IMR-90 (cell line): Measurements from ENCODE around the gene TMEM86B. TPM values are rescaled to one million over a fixed set of nuclear protein-coding genes. Genes with fewer than 3 reads are reported as not detected.

Experiments used
- ATAC-seq: fragments of 200-7000 bp; cut with Tn5 transposase; 2 replicates; pipeline ENCODE4 v1.9.1; 2020; ENCODE audit warnings: low read depth, mild to moderate bottlenecking, moderate library complexity
- BruUV-seq: library from RNA; stranded (reverse); fragments of 400-500 nt; replicated peaks from 2 replicates; lab custom pipeline; 2021; lab: Mats Ljungman, UMichigan
- CTCF ChIA-PET: fragments of 300-600 bp; formaldehyde crosslinking; extraction: SDS; loops from one replicate; lab custom pipeline; 2021; ENCODE audit warnings: antibody characterized with exemption; lab: Yijun Ruan, JAX
- POLR2A ChIA-PET: fragments of 300-600 bp; sonication (Branson Sonifier 250); formaldehyde crosslinking; loops from one replicate; lab custom pipeline; 2022; ENCODE audit warnings: antibody characterized with exemption; ENCODE audit not compliant: unreplicated experiment; lab: Charles Lee
- DNase-seq: peaks from one replicate; pipeline ENCODE4 v3.0.0; 2013
- H2AFZ ChIP-seq: replicated peaks from 2 replicates; pipeline ENCODE3; 2013; ENCODE audit warnings: low read length, mild to moderate bottlenecking; ENCODE audit not compliant: poor library complexity
- H2AK5ac ChIP-seq: 2 replicates; pipeline ENCODE4 v1.6.1; 2013; ENCODE audit warnings: low read depth, low read length, inconsistent platforms
- H2AK9ac ChIP-seq: replicated peaks from 2 replicates; pipeline ENCODE3; 2013; ENCODE audit warnings: mild to moderate bottlenecking, low read depth, low read length, moderate library complexity; ENCODE audit not compliant: poor library complexity
- H2BK120ac ChIP-seq: 2 replicates; pipeline ENCODE4 v1.6.1; 2013; ENCODE audit warnings: low read depth, low read length, inconsistent platforms
- H2BK15ac ChIP-seq: 3 replicates; pipeline ENCODE4 v1.6.1; 2013; ENCODE audit warnings: low read depth, low read length, inconsistent platforms
- H2BK20ac ChIP-seq: 2 replicates; pipeline ENCODE4 v1.6.1; 2013; ENCODE audit warnings: low read depth, mild to moderate bottlenecking, inconsistent platforms, low read length, moderate library complexity
- H2BK5ac ChIP-seq: 2 replicates; pipeline ENCODE4 v1.6.1; 2013; ENCODE audit warnings: mild to moderate bottlenecking, low read depth, low read length, inconsistent platforms; ENCODE audit not compliant: poor library complexity, severe bottlenecking
- H3K14ac ChIP-seq: replicated peaks from 2 replicates; pipeline ENCODE4 v1.6.1; 2013; ENCODE audit warnings: low read depth, low read length, inconsistent platforms
- H3K18ac ChIP-seq: 2 replicates; pipeline ENCODE4 v1.6.1; 2013; ENCODE audit warnings: low read depth, low read length, control low read depth
- H3K23ac ChIP-seq: 2 replicates; pipeline ENCODE4 v1.6.1; 2013; ENCODE audit warnings: low read depth, low read length, inconsistent platforms
- H3K27ac ChIP-seq: 2 replicates; pipeline ENCODE4 v1.5.1; 2013; ENCODE audit warnings: mild to moderate bottlenecking, control low read depth, low read length; ENCODE audit not compliant: insufficient read depth
- H3K27me3 ChIP-seq: 2 replicates; pipeline ENCODE4 v1.6.1; 2013; ENCODE audit warnings: low read length; ENCODE audit not compliant: control insufficient read depth, insufficient read depth
- H3K36me3 ChIP-seq: 2 replicates; pipeline ENCODE4 v1.6.1; 2013; ENCODE audit warnings: low read length, mixed read lengths; ENCODE audit not compliant: control insufficient read depth, insufficient read depth
- H3K4ac ChIP-seq: 2 replicates; pipeline ENCODE4 v1.6.1; 2013; ENCODE audit warnings: low read depth, low read length, inconsistent platforms
- H3K4me1 ChIP-seq: 2 replicates; pipeline ENCODE4 v1.6.1; 2013; ENCODE audit warnings: low read length, mixed read lengths; ENCODE audit not compliant: control insufficient read depth, insufficient read depth
- H3K4me2 ChIP-seq: 2 replicates; pipeline ENCODE4 v1.6.1; 2013; ENCODE audit warnings: low read depth, mild to moderate bottlenecking, control low read depth, low read length, moderate library complexity
- H3K4me3 ChIP-seq: 2 replicates; pipeline ENCODE4 v1.5.1; 2013; ENCODE audit warnings: low read depth, mild to moderate bottlenecking, control low read depth, low read length, moderate library complexity; ENCODE audit not compliant: insufficient read depth
- H3K56ac ChIP-seq: 2 replicates; pipeline ENCODE4 v1.6.1; 2013; ENCODE audit warnings: low read length, inconsistent platforms; ENCODE audit not compliant: insufficient read depth; ENCODE audit errors: extremely low read depth
- H3K79me1 ChIP-seq, 2 experiments: 2 replicates each; pipeline ENCODE4 v1.6.1; 2013; ENCODE audit warnings: low read length in 2 of 2, inconsistent platforms in 1 of 2, low read depth in 1 of 2
- H3K9ac ChIP-seq: 2 replicates; pipeline ENCODE4 v1.6.1; 2013; ENCODE audit warnings: low read depth, low read length, control low read depth
- H3K9me1 ChIP-seq: 2 replicates; pipeline ENCODE4 v1.6.1; 2013; ENCODE audit warnings: low read length, inconsistent platforms; ENCODE audit not compliant: insufficient read depth
- H3K9me3 ChIP-seq: 2 replicates; pipeline ENCODE4 v1.6.1; 2013; ENCODE audit warnings: low read length; ENCODE audit not compliant: control insufficient read depth, insufficient read depth
- H4K20me1 ChIP-seq: 2 replicates; pipeline ENCODE4 v1.6.1; 2013; ENCODE audit warnings: low read length, inconsistent platforms; ENCODE audit not compliant: insufficient read depth
- H4K5ac ChIP-seq: 2 replicates; pipeline ENCODE4 v1.6.1; 2013; ENCODE audit warnings: mild to moderate bottlenecking, low read depth, low read length, control low read depth
- H4K8ac ChIP-seq, 2 experiments: 2 replicates each; pipeline ENCODE4 v1.6.1; 2013; ENCODE audit warnings: low read depth in 2 of 2, low read length in 2 of 2, control low read depth in 1 of 2, inconsistent platforms in 1 of 2
- H4K91ac ChIP-seq: 2 replicates; pipeline ENCODE4 v1.6.1; 2013; ENCODE audit warnings: low read depth, low read length, inconsistent platforms; ENCODE audit not compliant: insufficient read depth
- BHLHE40 ChIP-seq: fragments of 150-350 bp; IDR thresholded peaks from 2 replicates; pipeline ENCODE4 v1.6.1; 2016; ENCODE audit warnings: mild to moderate bottlenecking, low read depth, low read length
- CHD1 ChIP-seq: IDR thresholded peaks from 2 replicates; pipeline ENCODE4 v1.6.1; 2012; ENCODE audit warnings: low read depth, low read length, improper control_type of control experiment
- CTCF ChIP-seq: conservative IDR thresholded peaks from 2 replicates; pipeline ENCODE4 v1.5.1; 2012; ENCODE audit warnings: mild to moderate bottlenecking, low read depth, low read length, improper control_type of control experiment
- ELK1 ChIP-seq: fragments of 150-350 bp; IDR thresholded peaks from 2 replicates; pipeline ENCODE4 v1.6.1; 2016; ENCODE audit warnings: low read depth, mild to moderate bottlenecking, low read length, moderate library complexity, borderline replicate concordance
- FOS ChIP-seq: fragments of 150-350 bp; IDR thresholded peaks from 2 replicates; pipeline ENCODE4 v1.6.1; 2016; ENCODE audit warnings: low read depth, low read length
- MAZ ChIP-seq: IDR thresholded peaks from 2 replicates; pipeline ENCODE4 v1.6.1; 2012; ENCODE audit warnings: low read depth, mild to moderate bottlenecking, low read length, improper control_type of control experiment, moderate library complexity, borderline replicate concordance
- MXI1 ChIP-seq: IDR thresholded peaks from 2 replicates; pipeline ENCODE4 v1.6.1; 2012; ENCODE audit warnings: low read depth, mild to moderate bottlenecking, low read length, moderate library complexity, borderline replicate concordance
- NFE2L2 ChIP-seq: fragments of 150-350 bp; IDR thresholded peaks from 2 replicates; pipeline ENCODE4 v1.6.1; 2016; ENCODE audit warnings: low read depth, mild to moderate bottlenecking, low read length
- POLR2A ChIP-seq: IDR thresholded peaks from 2 replicates; pipeline ENCODE4 v1.6.1; 2012; ENCODE audit warnings: mild to moderate bottlenecking, low read depth, low read length
- RAD21 ChIP-seq: IDR thresholded peaks from 2 replicates; pipeline ENCODE4 v1.6.1; 2012; ENCODE audit warnings: low read length, improper control_type of control experiment
- RCOR1 ChIP-seq: IDR thresholded peaks from 2 replicates; pipeline ENCODE4 v1.6.1; 2012; ENCODE audit warnings: mild to moderate bottlenecking, low read length, improper control_type of control experiment; ENCODE audit not compliant: insufficient replicate concordance
- RFX5 ChIP-seq: IDR thresholded peaks from 2 replicates; pipeline ENCODE4 v1.8.0; 2012; ENCODE audit warnings: low read depth, mild to moderate bottlenecking, low read length, moderate library complexity
- SMC3 ChIP-seq: fragments of 150-350 bp; IDR thresholded peaks from 2 replicates; pipeline ENCODE4 v1.6.1; 2016; ENCODE audit warnings: low read depth, mild to moderate bottlenecking, antibody characterized with exemption, low read length, moderate library complexity
- WGBS, 2 experiments: methylation state at CpG; one replicate each; pipeline versions ENCODE4 v1.1.5 to v1.1.7; 2013; ENCODE audit warnings: missing lambda C conversion rate in 2 of 2; ENCODE audit not compliant: insufficient read length in 1 of 2; ENCODE audit errors: extremely low coverage in 2 of 2; 5-methylcytosine and 5-hydroxymethylcytosine counted together
- dilution Hi-C: fragments of 300-500 bp; cut with HindIII; formaldehyde crosslinking; loops from one replicate; pipeline ENCODE4 v1.14.3; 2018; ENCODE audit warnings: low sequenced_read_pairs; ENCODE audit not compliant: unreplicated experiment
- in situ Hi-C: fragments of 300-500 bp; cut with MboI; formaldehyde crosslinking; loops from 3 replicates; pipeline ENCODE4 v1.14.3; 2019; ENCODE audit warnings: low sequenced_read_pairs, inconsistent platforms, mixed read lengths
- intact Hi-C: fragments of 100-400 bp; cut with micrococcal nuclease; formaldehyde crosslinking; loops from 2 replicates; pipeline ENCODE4 v1.10.0; 2022
- polyA plus RNA-seq, 3 experiments: library from polyadenylated mRNA; depleted of rRNA; stranded (reverse); fragments of >200 nt; gene quantifications; 2 replicates each; pipeline ENCODE4 v1.2.3, GENCODE V29; 2012; ENCODE audit warnings: low replicate concordance in 1 of 3
- total RNA-seq: library from RNA; depleted of rRNA; stranded (reverse); fragments of >200 nt; gene quantifications from 2 replicates; pipeline ENCODE4 v1.2.3, GENCODE V29; 2012

TMEM86B gene
- total and polyA plus RNA-seq, 2 of the 4 experiments (the other 2 are of a cell fraction): 0.18 to 2.4 TPM

- in situ Hi-C loops: loop anchor here (5.0 kb wide), 1 partner anchor 37 kb away; no protein-coding TSS in a partner anchor
- H3K23ac ChIP-seq: peak within 1 kb of the TSS; percentile 98
- intact Hi-C loops: loop anchor here (1.0 to 2.0 kb wide), 2 partner anchors 43 to 160 kb away; no protein-coding TSS in a partner anchor
- no peaks in the 10 kb centered on the region for H3K36me3 ChIP-seq
- H4K91ac ChIP-seq: peak within 1 kb of the TSS; percentile 85
- H3K27me3 ChIP-seq: no peaks in the 10 kb centered on the region
- H3K79me1 ChIP-seq: peaks cover 0 to 45% of the 10 kb centered on the region in 2 experiments; a peak in 2 of 4 replicates
- H3K4ac ChIP-seq: peak within 1 kb of the TSS; percentile 98
- no TSS peak for BruUV-seq
- 1% methylated on average over 45 of the region's 76 CpGs; no CpG with 5 or more reads in 1 of the 2 experiments for WGBS, 2 experiments
- H3K14ac ChIP-seq: peak within 1 kb of the TSS; percentile 98
- ChIA-PET POLR2A (interaction anchor here (0.6 to 1.5 kb wide), 3 partner anchors 21 to 316 kb away, joined by 3 to 9 read pairs (median 5); partner anchors contain the start of gene HSPBP1), CTCF (no interaction called here)
- H3K18ac ChIP-seq: peak within 1 kb of the TSS; percentile 75
- peak within 1 kb of the TSS; percentile 89 for H3K56ac ChIP-seq
- peak within 1 kb of the TSS; percentile 99 for H2AFZ ChIP-seq
- peak within 1 kb of the TSS; percentile 75; the same call in 1 of the 2 replicates for H2BK20ac ChIP-seq
- H2BK5ac ChIP-seq: peak within 1 kb of the TSS; percentile 91
- ATAC-seq (peak; percentile 94), DNase-seq (peak; percentile 100)
- peak within 1 kb of the TSS; percentile 68 for H3K4me3 ChIP-seq
- peak within 1 kb of the TSS; percentile 79 for H4K5ac ChIP-seq
- peak within 1 kb of the TSS; percentile 82 for H2BK120ac ChIP-seq
- H3K4me1 ChIP-seq: peaks cover 16% of the 10 kb centered on the region
- peak within 1 kb of the TSS; percentile 92 for H3K4me2 ChIP-seq
- H2AK5ac ChIP-seq: peak within 1 kb of the TSS; percentile 94
- H3K9ac ChIP-seq: peak within 1 kb of the TSS; percentile 84
- peak within 1 kb of the TSS; percentile 99 for H2AK9ac ChIP-seq
- H3K9me1 ChIP-seq: peaks cover 21% of the 10 kb centered on the region
- H4K20me1 ChIP-seq: peaks cover 43% of the 10 kb centered on the region
- peak within 1 kb of the TSS; percentile 88 for H3K27ac ChIP-seq
- no peaks in the 10 kb centered on the region for H3K9me3 ChIP-seq
- dilution Hi-C loops: no loop called here
- H2BK15ac ChIP-seq: no peak within 1 kb of the TSS
- peak within 1 kb of the TSS; percentile 78 to 97 for H4K8ac ChIP-seq
- TF ChIP-seq CTCF (no peak), SMC3 (peak; percentile 38), NFE2L2 (no peak), RAD21 (peak; percentile 37), MAZ (peak; percentile 90), CHD1 (no peak; the same call in 1 of the 2 replicates), FOS (peak; percentile 58; the same call in 1 of the 2 replicates), POLR2A (peak; percentile 90), RCOR1 (peak; percentile 92), RFX5 (peak; percentile 73; the same call in 1 of the 2 replicates), ELK1 (no peak), MXI1 (peak; percentile 88), BHLHE40 (peak; percentile 76)
Observed at GRCh38 chr19:55258828-55259539, 30.4 kb upstream of the TMEM86B start, which contains the start of gene PPP6R1. PPP6R1 (minus strand) TSS chr19:55259017; CDS start chr19:55247103, 11,914 bp downstream.
